Measurements from ENCODE around the gene MAP1B. TPM values are rescaled to one million over a fixed set of nuclear protein-coding genes. Genes with fewer than 3 reads are reported as not detected.

MAP1B gene
- total and polyA plus RNA-seq, 10 of the 15 experiments (the other 5 are each of a cell fraction or from before 2014, with no cell fraction given) = 0.02 to 0.81 (median 0.06) TPM; not detected in 1

DNA sequence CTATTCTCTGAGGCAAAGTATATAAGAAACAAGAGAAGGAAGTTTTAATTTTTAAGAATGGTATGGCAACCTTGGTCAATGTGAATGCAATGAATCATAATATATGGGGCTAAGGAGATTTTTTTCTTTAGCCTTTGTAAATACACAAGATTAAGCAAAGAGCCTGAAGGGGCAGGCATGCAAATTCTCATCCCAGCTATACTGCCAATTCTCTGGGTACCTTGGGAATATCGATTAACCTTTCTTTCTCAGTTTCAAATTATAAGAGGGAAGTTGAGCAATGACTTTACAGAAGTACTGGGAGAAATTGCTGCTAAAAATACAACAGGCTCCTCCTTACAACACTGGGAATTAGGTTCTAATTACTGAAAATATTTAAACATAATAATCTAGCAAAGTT, 115.2 kb downstream of the MAP1B start:
- H3K4me2 ChIP-seq (ENCODE audit: control insufficient read depth, insufficient read depth) = no peak overlapping the region
- no peaks in the 10 kb centered on the region for H3K27me3 ChIP-seq (replicated peaks in 1 of 2; ENCODE audit: control insufficient read depth in 2 of 2, insufficient read depth in 2 of 2, low read length in 1 of 2)
- no peak overlapping the region for H2AFZ ChIP-seq (ENCODE audit: control insufficient read depth, low read depth, low read length)
- no peaks in the 10 kb centered on the region for H4K20me1 ChIP-seq (ENCODE audit: control insufficient read depth, insufficient read depth)
- H3K9ac ChIP-seq (ENCODE audit: control insufficient read depth, insufficient read depth, low read length) = no peak overlapping the region
- no TSS peak for BruUV-seq (replicated peaks)
- in situ Hi-C loops (cut with MboI) (no loop called here), intact Hi-C loops (cut with micrococcal nuclease; ENCODE audit: unreplicated experiment) (no loop called here)
- FAIRE-seq (no peak), ATAC-seq (no peak), DNase-seq (ENCODE audit: low read depth, low spot score) (no peak)
- SMC1A ChIA-PET (ENCODE audit: uncharacterized antibody, unreplicated experiment) = interaction anchor here (0.6 to 1.1 kb wide), 2 partner anchors 9 to 77 kb away, joined by 3 read pairs; no protein-coding TSS in a partner anchor
- H3K79me2 ChIP-seq (ENCODE audit: control insufficient read depth, insufficient read depth, low read length) = no peaks in the 10 kb centered on the region
- H3K4me1 ChIP-seq (ENCODE audit: control insufficient read depth, insufficient read depth, low read length) = no peaks in the 10 kb centered on the region
- no peak overlapping the region for H3K27ac ChIP-seq (ENCODE audit: control insufficient read depth, insufficient read depth)
- CTCF ChIA-PET = interaction anchor here (1.2 to 2.4 kb wide), 2 partner anchors 22 to 86 kb away, joined by 3 to 9 read pairs; no protein-coding TSS in a partner anchor
- RAD21 ChIA-PET (ENCODE audit: unreplicated experiment) = no interaction called here
- POLR2A ChIA-PET = no interaction called here
- 100% methylated on average over 1 of the region's 1 CpG for WGBS (ENCODE audit: insufficient coverage, insufficient replicate concordance, low lambda C conversion rate, missing lambda C conversion rate)
- no peaks in the 10 kb centered on the region for H3K9me3 ChIP-seq (replicated peaks; ENCODE audit: control insufficient read depth, insufficient read depth, low read length)
- TF ChIP-seq GATAD2B (conservative IDR thresholded peaks at IDR 0.05; ENCODE audit: low read depth) (no peak), YY1 (IDR thresholded peaks at IDR 0.05; ENCODE audit: low read depth, low read length) (no peak), CBFB (IDR thresholded peaks at IDR 0.05; ENCODE audit: low read depth) (no peak), ZNF274 (IDR thresholded peaks at IDR 0.05; ENCODE audit: insufficient read depth, insufficient read length) (no peak)
- H3K36me3 ChIP-seq (ENCODE audit: control insufficient read depth in 2 of 2, insufficient read depth in 2 of 2, low read length in 1 of 2) = peaks cover 23 to 64% of the 10 kb centered on the region in 2 experiments
- no peak overlapping the region for H3K4me3 ChIP-seq

DNA sequence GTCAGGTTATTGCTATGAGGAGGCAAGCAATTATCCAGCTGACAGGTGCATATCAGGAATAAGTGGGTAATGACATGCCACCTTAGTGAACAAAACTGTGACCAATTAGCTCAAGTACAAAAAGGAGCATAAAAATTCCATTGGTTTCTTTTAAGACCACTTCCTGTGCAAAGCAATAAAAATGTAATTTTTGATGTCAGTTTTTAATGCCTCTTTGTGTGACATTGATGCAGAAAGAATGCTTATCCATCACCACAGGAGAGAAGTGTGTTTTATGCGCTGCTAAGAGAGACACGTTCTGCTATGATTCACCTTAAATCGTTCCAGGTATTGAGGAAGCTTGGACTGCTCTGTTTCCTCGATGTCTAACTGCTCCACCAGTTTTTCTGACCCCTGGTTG, 116.1 kb downstream of the MAP1B start:
- no peak overlapping the region for H3K27ac ChIP-seq (ENCODE audit: control insufficient read depth, insufficient read depth)
- DNase-seq (ENCODE audit: low read depth, low spot score) (no peak), ATAC-seq (no peak), FAIRE-seq (no peak)
- H2AFZ ChIP-seq (ENCODE audit: control insufficient read depth, low read depth, low read length) = no peak overlapping the region
- H3K4me3 ChIP-seq = no peak overlapping the region
- RAD21 ChIA-PET (ENCODE audit: unreplicated experiment) = no interaction called here
- POLR2A ChIA-PET = no interaction called here
- H3K9ac ChIP-seq (ENCODE audit: control insufficient read depth, insufficient read depth, low read length) = no peak overlapping the region
- SMC1A ChIA-PET (ENCODE audit: uncharacterized antibody, unreplicated experiment) = interaction anchor here (1.0 to 1.7 kb wide), 3 partner anchors 10 to 143 kb away, joined by 3 to 4 read pairs (median 3); no protein-coding TSS in a partner anchor
- intact Hi-C loops (cut with micrococcal nuclease; ENCODE audit: unreplicated experiment) = no loop called here
- no peaks in the 10 kb centered on the region for H3K9me3 ChIP-seq (replicated peaks; ENCODE audit: control insufficient read depth, insufficient read depth, low read length)
- H3K79me2 ChIP-seq (ENCODE audit: control insufficient read depth, insufficient read depth, low read length) = no peaks in the 10 kb centered on the region
- no peaks in the 10 kb centered on the region for H4K20me1 ChIP-seq (ENCODE audit: control insufficient read depth, insufficient read depth)
- WGBS (ENCODE audit: insufficient coverage, insufficient replicate concordance, low lambda C conversion rate, missing lambda C conversion rate) = 75% methylated on average over 4 of the region's 4 CpGs
- no peaks in the 10 kb centered on the region for H3K4me1 ChIP-seq (ENCODE audit: control insufficient read depth, insufficient read depth, low read length)
- in situ Hi-C loops (cut with MboI) = no loop called here
- H3K4me2 ChIP-seq (ENCODE audit: control insufficient read depth, insufficient read depth) = no peak overlapping the region
- H3K36me3 ChIP-seq (ENCODE audit: control insufficient read depth in 2 of 2, insufficient read depth in 2 of 2, low read length in 1 of 2) = peaks cover 23 to 61% of the 10 kb centered on the region in 2 experiments
- no peaks in the 10 kb centered on the region for H3K27me3 ChIP-seq (replicated peaks in 1 of 2; ENCODE audit: control insufficient read depth in 2 of 2, insufficient read depth in 2 of 2, low read length in 1 of 2)
- no TSS peak for BruUV-seq (replicated peaks)
- CTCF ChIA-PET = interaction anchor here (0.6 to 2.4 kb wide), 3 partner anchors 21 to 85 kb away, joined by 3 to 9 read pairs (median 3); no protein-coding TSS in a partner anchor
- TF ChIP-seq SUZ12 (IDR thresholded peaks at IDR 0.05; ENCODE audit: unreplicated experiment) = no peak
- no peak for TF ChIP-seq ZZZ3 (IDR thresholded peaks at IDR 0.05; ENCODE audit: control insufficient read depth, insufficient read length, low read depth)
- no peak for TF ChIP-seq CREB1 (IDR thresholded peaks at IDR 0.05; ENCODE audit: low read depth)
- no peak for TF ChIP-seq HDAC6 (IDR thresholded peaks at IDR 0.05; ENCODE audit: unreplicated experiment)
- TF ChIP-seq RELA (IDR thresholded peaks at IDR 0.05; ENCODE audit: borderline replicate concordance, partially characterized antibody) = no peak
- no peak for TF ChIP-seq CHD1 (IDR thresholded peaks at IDR 0.05; ENCODE audit: low read depth, low read length)
- no peak for TF ChIP-seq ZNF207 (IDR thresholded peaks at IDR 0.05; ENCODE audit: borderline replicate concordance)
- no peak for TF ChIP-seq SIN3A (IDR thresholded peaks at IDR 0.05; ENCODE audit: low read depth, low read length)
- no peak for TF ChIP-seq ATF7 (IDR thresholded peaks at IDR 0.05; ENCODE audit: low read depth)
- TF ChIP-seq STAT1 (conservative IDR thresholded peaks at IDR 0.05) = no peak

All from GM12878 (cell line).